GM21529 (cell line): ENCODE results near the gene BMPR1B.

Experiments used
- ATAC-seq: cut with Tn5 transposase; IDR thresholded peaks from one replicate; pipeline ENCODE4 v1.9.1; 2021; ENCODE audit not compliant: unreplicated experiment

The BMPR1B gene

DNA sequence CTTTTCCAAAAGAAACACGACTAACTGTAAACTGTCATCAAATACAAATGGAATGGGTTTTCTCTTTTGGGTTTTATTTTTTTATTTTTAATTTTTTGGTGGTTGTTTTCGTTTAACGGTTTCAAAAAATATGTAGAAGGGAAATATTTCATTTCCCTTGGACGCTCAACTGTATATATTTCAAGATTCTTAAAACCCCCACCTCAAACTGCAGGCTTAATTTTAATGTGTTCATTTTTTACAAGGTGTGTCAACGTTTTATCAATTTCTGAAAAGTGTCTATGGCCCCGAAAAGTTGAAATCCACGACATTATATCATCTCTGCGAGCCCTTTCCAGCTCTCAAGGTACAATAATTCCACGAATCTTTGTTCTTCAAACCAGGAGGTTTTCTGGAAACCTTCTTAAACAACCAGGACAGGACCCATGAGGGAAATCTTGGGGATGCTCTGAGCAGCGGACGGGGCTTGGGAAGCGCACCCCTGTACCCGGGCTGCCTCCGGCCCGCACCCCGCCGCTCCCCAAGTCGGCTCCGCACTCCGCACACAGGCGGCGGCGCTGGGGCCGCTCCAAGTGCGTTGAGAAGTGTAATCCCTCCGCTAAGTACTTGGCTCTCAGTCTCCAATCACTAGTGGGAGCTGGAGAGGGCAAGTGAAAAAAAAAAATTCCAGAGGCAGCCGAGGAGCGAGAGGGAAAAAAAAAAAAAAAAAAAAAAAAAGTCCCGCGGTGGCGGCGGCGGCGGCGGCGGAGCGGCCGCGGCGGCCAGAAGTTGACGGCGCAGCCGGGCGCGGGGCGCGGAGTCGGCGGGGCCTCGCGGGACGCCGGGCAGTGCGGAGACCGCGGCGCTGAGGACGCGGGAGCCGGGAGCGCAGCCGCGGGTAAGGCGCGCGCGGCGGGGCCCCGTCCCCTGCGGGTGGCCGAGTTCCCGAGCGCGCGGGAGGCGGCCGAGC, at the start of gene BMPR1B:
Gene BMPR1B (plus strand): TSS at position 764 of the 949 bp plus-strand sequence. CDS start 346,470 bp downstream, outside the sequence.
- no peak for ATAC-seq

DNA sequence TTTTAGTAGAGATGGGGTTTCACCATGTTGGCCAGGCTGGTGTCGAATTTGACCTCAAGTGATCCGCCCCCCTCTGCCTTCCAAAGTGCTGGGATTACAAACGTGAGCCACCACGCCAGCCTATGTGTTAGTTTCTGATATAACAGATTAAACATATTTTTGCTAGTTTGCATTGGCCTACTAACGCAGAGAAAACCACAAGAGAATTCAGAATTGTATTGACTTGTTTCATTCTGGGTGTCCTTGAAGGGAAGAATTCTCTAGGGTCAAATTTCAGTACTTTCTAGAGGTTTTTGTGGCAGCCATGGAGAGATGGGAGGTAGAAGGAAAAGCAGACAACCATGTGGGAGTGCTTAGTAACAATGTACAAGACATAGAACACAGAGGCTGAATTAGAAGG, 46.1 kb upstream of the BMPR1B start:
- ATAC-seq = no peak

DNA sequence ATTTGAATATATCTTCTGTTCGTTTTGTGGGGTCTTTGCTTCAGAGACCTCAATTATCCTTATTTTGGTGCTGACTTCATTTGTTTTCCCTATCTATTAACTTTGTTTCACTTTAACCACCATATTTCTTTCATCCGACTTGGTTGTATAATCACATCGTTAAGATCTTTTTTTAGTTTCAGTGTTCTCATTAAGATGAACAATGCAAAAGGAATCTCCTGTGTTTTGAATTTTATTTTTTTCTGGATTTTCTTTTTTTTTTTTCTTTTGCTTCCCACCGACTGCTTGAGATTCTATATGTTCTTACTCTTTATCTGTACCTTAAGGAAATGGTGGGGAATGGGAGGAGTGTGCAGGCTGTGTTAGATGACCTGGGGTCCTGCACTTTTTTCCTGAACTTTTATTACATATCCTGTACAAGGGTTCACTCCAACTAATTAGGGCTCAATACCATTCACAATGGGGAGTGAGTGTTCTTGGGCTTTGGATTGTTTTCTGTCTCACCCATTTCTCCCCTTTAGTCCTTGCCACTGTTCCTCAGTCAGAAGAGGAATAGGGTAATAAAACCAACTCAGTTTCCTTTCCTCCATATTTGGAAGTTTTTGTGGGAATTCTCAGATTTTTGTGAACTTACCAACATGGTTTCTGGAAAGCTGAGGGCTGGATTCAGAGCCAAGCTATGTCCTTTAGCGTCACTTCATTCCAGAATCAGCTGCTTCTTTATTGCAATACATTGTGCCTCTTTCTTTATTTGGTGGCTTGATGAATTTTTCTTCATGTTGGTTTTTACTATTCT, 43.2 kb upstream of the BMPR1B start:
- ATAC-seq = no peak

DNA sequence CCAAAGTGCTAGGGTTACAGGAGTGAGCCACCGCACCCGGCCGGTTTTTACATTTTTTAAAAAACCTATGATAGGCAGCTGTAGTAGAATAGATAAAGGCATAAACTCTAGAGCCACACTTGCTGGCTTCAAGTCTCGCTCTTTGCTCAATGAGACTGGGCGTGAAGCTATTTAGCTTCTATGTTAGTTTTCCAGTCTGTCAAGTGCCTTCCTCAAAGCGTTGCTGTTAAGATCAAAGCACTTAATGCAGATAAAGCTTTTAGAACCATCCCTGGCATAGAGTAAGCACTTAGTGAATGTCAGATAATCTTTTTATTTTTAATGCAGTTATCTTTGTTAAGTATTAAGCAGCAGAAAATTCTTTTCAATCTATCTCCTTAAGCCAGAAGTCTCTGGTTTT, 42.0 kb upstream of the BMPR1B start:
- no peak for ATAC-seq

DNA sequence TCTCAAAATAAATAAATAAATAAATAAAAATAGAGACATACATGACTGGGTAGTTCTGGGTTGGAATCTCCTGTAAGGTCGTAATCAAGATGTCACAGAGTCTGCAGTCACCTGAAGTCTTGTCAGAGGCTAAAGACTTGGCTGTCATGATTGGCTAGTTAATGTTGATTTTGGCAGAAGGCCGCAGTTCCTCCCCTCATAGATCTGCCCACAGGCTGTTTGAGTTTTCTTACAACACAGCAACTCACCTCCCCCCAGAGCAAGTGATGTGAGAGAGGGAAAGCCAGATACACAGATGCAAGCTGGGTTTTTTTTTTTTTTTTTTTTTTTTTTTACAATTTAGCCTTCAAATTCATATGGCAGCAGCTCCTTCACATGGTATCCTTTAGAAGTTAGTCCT, 36.4 kb upstream of the BMPR1B start:
- no peak for ATAC-seq

DNA sequence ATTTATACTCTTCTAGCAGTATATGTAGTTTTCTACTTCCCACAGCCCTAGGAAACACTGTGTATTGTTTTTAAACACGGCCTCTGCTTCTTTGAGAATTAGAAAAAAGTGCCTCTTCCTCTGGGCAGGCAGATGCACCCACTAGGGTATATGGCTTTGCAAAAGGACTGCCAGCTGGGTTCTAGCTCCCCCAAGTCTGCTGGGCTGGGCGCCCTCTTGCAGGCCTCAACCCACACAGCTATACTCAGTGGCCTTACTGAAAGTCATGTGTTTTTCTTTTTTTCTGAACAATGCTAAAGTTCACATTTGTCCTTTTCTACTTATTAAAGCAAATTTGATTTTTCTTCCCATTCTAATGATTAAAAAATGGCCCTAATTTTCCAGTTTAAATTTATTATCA, 35.5 kb upstream of the BMPR1B start:
- no peak for ATAC-seq

DNA sequence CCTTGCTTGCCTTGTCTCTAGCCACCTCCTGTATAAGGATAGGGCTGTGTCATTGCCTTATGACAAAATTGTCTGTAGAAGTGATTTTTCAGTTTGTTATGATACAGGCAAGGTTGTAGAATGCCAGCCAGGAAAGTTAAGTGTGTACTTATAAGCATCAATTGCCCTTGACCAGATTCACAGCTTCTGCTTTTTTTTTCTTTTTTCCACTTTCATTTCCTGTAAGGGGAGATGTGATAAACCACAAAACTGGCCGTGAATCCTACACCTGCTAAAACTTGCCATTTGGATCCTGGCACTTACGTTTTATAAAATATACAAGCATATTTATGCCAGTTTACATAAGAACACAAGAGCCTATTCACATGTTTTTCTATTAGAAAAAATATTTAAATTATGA, 35.0 kb upstream of the BMPR1B start:
- no peak for ATAC-seq

DNA sequence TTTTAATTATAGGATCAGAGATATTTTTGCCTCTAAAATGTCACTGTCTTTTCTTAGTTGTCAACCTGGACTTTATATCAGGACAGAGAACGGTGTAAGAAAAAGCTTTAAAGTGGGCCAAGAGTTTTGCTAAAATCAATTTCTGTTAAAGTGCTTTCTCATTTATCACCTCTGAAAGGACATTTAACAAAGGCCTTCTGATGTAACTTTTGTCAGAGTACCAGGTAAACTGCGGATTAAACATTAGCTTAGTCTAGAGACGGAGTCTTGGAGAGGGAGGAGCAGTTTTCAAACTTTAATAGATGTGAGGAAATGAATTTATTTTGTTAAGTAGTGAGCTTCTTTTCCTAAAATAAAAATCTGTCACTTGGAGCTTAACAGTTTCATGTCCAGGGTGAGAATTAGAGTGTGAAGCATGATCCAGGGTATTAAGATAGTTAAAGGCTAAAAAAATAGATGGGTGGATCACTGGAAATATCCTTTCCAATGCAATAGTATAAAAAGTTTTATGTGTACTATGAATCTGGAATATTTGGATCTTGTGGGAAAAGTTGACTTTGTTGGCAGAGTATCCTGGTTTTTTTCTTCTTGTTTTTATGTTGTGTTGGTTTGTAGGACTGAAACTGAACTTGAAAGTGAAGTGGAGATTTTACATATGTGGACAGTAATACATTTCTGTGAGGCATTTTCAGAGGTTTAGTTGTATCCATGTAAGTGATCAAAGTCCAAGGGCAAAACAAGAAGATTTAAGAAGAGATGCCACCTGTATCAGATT, 33.6 kb upstream of the BMPR1B start:
- ATAC-seq = no peak

DNA sequence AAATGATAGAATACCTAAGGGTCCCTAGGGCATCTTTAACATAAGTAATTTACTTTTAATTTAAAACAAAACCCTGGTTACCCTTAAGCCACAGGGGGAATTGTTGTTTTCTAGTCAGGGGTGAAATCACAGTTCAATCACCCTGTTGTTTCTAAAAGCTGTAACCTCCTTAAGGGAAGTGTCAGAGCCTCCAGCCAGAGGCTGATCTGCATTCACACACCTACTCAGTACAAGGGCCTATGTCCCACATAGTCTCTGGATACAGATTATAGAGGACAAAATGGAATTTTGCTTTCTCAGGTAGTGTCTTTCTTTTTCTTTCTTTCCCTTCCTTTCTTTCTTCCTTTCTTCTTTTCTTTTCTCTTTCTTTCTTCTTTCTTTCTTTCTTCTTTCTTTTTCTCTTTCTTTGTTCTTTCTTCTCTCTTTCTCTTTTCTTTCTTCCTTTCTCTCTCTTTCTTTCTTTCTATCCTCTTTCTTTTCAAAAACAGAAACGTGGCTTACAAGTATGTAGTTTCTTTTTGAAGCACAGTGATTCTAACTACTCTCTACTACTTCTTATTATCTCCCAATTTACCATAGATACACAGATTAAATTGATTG, 31.1 kb upstream of the BMPR1B start:
- ATAC-seq = no peak

DNA sequence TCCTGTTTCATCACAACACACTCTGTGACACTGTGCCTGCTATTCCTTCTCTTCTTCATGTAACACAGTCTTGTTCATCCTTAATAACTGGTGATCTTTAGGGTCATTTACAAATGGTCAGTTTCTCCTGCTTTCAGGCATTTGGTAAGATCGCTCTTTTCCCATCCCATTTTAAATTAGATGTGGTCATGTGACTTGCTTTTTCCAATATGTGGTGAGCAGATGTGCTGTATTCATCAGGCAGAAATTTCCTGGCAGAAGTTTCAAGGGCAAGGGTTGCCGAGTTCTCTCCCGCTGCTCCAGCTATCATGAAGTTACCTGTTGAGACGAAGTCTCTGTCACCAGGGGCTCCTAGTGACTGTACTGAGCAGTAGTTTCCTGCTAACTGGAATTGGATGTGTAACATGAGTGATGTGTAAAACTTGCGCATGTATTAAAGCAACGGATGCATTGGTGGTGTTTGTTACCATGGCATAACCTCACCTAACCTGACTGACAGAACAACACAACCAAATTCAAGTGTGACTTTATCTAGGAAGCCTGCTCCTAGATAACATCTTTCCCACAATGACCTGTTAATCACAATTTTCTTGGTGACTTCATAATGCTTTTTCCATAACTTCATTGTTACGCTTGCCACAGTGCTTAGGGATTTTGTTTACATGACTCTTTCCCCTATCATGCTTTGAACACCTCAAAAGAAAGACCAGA, 29.5 kb upstream of the BMPR1B start:
- no peak for ATAC-seq

DNA sequence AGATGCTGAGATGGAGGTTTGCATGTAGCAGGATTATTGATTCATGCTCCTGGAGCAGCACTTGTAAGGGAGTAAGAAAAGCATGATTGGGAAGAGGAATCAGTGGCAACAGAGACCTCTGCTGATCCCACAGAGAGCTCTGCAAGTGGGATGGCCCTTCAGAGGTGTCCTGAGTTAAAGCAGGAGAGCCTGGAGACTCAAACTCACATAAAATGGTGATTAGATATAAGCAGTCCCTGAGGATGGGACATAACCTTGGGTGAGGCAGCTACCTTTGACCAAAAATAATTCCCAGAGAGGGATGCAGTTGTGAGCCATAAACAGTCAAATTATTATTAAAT, 25.4 kb upstream of the BMPR1B start:
- no peak for ATAC-seq

DNA sequence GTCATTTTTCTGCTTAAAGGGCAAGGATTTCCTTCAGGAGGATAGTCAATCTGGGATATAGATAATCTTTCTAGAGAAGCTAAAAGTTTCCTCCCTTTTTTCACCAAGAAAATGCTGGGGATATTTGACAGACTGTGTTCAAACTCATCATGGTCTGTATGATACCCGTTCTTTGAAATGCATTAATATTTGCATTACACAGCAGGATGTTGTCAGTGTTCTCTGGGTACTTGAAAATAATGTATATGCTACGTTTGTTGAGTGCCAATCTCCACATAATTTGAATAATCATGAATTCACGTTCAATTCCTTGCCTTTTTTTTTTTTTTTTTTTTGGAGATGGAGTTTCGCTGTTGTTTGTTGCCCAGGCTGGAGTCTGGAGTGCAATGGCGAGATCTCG, 18.0 kb upstream of the BMPR1B start:
- no peak for ATAC-seq

DNA sequence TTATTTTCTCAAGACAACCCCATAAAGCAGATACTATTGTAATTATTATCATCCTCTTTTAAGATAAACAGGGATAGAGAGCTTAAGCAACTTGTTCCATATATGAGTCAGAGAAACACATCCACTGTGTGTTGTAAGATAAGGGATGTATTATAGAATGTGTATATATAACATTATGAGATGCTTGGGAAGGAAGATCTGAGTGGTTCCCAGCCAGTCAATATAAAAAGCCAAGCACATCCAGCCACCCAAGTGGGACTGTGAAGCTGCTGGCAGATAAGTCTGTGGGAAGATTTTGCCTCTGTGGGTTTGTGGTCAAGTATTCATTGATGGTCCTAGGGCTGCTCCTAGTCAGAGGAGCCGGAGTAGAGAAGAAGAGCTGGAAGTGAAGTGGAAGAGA, 16.5 kb upstream of the BMPR1B start:
- ATAC-seq = no peak

DNA sequence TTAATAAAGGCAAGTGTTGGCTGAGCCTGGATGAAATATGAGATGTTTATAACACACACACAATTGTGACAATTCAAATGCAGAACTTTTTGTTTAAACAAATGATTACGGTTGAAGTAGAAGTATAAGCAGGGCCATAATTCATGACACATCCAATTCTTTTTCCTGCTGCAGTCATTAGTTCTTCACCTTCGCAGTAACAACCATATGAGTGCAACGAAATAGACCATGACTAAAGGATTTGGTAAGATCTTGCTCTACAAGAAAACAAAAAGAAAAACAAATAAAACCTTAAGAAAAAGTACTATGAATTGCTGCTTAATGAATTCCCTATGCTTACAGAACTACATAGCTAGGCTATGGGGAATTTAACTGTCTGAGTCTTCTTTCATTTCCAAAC, 13.9 kb upstream of the BMPR1B start:
- ATAC-seq = no peak

DNA sequence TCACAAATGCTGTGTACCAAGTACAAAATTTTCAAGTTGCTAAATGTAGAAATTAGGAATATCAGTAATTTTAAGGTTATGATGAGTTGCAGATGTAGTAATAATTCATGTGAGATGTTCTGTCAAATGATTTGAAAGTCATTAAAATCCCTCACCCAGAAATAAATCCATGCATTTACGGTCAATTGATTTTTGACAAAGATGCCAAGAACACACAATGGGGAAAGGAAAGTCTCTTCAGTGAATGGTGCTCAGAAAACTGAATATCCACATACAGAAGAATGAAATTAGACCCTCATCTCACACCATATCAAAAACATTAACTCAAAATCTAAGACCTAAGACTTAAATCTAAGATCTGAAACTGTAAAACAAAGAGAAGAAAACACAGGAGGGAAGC, 12.9 kb upstream of the BMPR1B start:
- ATAC-seq = no peak

DNA sequence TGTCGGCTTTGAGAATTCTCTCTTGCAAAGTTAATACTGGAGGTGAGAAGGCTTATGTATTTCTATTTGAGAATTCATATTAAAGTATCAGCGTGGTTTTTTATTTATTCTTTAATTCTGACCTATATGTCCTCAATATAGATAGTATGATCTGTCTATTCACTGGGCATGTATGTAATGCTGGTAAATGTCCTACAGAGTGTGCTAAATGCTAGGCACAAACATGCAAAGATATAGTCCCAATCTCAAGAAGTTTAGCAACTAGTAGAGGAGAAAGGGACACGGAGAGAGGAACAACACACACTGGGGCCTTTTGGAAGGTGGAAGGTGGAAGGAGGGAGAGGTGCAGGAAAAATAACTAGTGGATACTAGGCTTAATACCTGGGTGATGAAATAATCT, 11.0 kb upstream of the BMPR1B start:
- ATAC-seq = no peak

DNA sequence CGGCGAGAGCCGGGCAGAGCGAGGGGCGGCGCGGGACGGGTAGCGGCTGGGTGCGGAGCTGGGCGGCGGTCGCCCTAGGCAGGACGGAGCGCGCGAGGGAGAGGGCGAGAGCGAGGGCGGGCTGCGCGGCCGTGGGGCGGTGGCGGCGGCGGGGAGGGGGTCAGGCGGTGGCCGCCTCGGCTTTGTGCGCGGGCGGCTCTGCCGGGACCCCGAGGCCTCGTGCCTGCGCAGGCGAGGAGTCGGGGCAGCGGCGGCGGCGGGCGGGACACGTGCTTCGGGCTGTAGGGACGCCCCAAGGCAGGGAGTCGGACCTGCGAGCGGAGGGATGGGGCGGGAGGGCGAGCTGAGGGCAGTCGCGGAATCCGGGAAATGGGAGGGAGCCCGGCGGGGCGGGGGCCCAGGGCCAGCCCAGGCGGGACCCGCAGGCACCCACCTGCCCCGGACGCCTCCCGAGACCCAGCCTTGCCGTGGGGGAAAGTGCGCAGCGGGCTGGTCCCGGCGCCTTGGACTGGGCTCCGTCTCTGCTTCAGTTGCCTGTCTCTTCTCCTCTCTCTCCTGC, 465 bp downstream of the BMPR1B start:
- no peak for ATAC-seq

DNA sequence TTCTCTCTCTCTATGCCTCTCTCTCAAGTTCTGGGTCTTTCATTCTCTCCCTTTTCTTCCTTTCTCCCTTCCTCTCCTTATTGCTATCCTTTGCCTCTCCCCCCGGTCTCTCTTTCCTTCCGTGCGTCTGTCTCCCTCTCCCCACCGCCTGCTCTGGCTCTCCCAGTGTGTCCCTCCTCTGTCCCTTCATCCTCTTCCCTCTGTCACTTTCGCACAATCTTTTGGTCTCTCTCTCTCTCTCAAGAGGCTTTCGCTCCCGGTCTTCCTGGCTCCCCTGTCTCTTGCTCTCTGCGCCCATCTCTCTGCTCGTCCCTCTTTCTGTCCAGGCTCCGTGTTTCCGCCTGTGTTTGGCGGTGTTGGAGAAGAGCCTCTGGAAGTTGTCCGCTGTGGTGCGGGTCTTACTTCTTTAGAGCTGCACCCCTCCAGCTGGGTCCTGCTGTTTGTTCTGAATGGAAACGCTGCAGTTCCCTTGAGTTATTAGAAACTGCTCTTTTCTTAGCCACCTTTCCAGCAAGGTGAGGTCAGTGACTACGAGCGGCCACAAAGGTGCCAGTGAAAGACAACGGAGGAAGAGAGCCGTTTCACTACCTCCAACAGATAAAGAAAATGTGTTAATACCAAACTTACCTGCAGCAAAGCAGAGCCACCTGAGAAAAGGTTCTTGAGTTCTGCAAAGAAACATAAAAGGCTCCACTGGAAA, 1.1 kb downstream of the BMPR1B start:
- no peak for ATAC-seq

DNA sequence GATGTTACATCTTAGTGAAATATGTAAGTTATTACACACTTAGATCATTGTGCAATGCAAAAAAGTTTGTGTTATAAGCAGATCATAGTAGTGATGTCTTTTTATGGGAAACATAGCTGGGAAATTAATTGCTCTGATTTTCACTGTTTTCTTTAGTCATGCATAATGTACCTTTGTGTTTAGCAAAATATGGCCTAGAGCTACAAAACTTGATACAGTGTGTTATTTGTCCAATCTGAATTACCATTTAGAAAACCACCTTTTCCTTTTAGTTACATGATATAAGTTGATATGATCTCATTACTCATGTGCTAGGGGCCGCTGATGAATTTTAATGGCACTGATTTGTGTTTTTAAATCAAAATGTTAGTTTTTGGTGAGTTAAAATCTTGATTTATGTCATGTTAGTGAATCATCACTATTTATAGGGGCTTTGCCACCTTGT, 2.0 kb downstream of the BMPR1B start:
- no peak for ATAC-seq
